Measurements from ENCODE around the gene PTPN5. TPM values are rescaled to one million over a fixed set of nuclear protein-coding genes. Genes with fewer than 3 reads are reported as not detected.

Gene PTPN5
- total RNA-seq, 3 donors from 2014 or later, result 0.59 to 2.2 (median 1.3) TPM

DNA sequence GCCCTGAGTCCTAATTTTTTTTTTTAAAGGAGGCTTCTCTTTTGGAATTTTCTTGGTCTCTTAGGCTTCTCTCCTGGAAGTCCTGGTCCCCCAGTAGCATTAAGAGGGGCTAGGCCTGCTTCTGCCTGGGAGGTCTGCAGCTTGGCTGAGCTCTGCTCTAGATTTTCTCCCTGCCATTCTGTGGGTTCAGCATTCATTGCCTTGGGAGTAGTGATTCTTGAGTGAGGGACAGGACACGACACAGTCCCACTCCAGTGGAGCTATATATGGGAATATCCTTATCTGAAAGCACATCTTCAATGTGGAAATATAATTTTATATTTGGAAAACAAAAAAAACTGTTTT lies 69.3 kb downstream of the PTPN5 start:
- no peak for TF ChIP-seq POLR2AphosphoS5 (IDR thresholded peaks at IDR 0.05)
- TF ChIP-seq, protein P1, sequence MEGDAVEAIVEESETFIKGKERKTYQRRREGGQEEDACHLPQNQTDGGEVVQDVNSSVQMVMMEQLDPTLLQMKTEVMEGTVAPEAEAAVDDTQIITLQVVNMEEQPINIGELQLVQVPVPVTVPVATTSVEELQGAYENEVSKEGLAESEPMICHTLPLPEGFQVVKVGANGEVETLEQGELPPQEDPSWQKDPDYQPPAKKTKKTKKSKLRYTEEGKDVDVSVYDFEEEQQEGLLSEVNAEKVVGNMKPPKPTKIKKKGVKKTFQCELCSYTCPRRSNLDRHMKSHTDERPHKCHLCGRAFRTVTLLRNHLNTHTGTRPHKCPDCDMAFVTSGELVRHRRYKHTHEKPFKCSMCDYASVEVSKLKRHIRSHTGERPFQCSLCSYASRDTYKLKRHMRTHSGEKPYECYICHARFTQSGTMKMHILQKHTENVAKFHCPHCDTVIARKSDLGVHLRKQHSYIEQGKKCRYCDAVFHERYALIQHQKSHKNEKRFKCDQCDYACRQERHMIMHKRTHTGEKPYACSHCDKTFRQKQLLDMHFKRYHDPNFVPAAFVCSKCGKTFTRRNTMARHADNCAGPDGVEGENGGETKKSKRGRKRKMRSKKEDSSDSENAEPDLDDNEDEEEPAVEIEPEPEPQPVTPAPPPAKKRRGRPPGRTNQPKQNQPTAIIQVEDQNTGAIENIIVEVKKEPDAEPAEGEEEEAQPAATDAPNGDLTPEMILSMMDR (IDR thresholded peaks at IDR 0.05), result no peak
- no peak for TF ChIP-seq POLR2A (IDR thresholded peaks at IDR 0.05)
- Histone ChIP-seq H3K27ac (peak overlapping the region in 1 of 2 donors; percentile 71), H3K4me3 (peak overlapping the region in 2 of 3 donors; percentile 69), H3K9me3 (no peaks in the 10 kb centered on the region), H3K36me3 (no peaks in the 10 kb centered on the region), H3K4me1 (no peaks in the 10 kb centered on the region), H3K27me3 (no peaks in the 10 kb centered on the region)
- intact Hi-C loops (cut with DNase I; ENCODE audit: low total_unique reads), result no loop called here
- no peak for DNase-seq (ENCODE audit: low spot score in 2 of 2)

GRCh38 chr11:18721561-18722292 lies 69.9 kb downstream of the PTPN5 start:
- intact Hi-C loops (cut with DNase I; ENCODE audit: low total_unique reads), result no loop called here
- H3K27ac ChIP-seq, result peak overlapping the region; percentile 71 to 85
- DNase-seq (ENCODE audit: low spot score in 2 of 2), result no peak
- no peaks in the 10 kb centered on the region for H3K4me1 ChIP-seq
- TF ChIP-seq POLR2A (IDR thresholded peaks at IDR 0.05) (no peak), POLR2AphosphoS5 (IDR thresholded peaks at IDR 0.05) (no peak)
- TF ChIP-seq, protein P1 (IDR thresholded peaks at IDR 0.05), result peak; percentile 54 to 70 (median 57)
- peak overlapping the region; percentile 49 to 69 (median 69) for H3K4me3 ChIP-seq
- H3K36me3 ChIP-seq, result no peaks in the 10 kb centered on the region
- H3K27me3 ChIP-seq, result no peaks in the 10 kb centered on the region
- H3K9me3 ChIP-seq, result no peaks in the 10 kb centered on the region

- Histone ChIP-seq H3K4me1 (no peaks in the 10 kb centered on the region), H3K36me3 (no peaks in the 10 kb centered on the region), H3K27ac (peak overlapping the region; percentile 71 to 85), H3K4me3 (peak overlapping the region; percentile 49 to 69 (median 69)), H3K27me3 (no peaks in the 10 kb centered on the region), H3K9me3 (no peaks in the 10 kb centered on the region)
- intact Hi-C loops (cut with DNase I; ENCODE audit: low total_unique reads), result no loop called here
- peak; percentile 76 to 78 for DNase-seq (ENCODE audit: low spot score in 2 of 2)
- TF ChIP-seq POLR2A (IDR thresholded peaks at IDR 0.05) (no peak), POLR2AphosphoS5 (IDR thresholded peaks at IDR 0.05) (no peak)
- TF ChIP-seq, protein P1 (IDR thresholded peaks at IDR 0.05), result no peak
Measured at GRCh38 chr11:18720808-18721560, 70.6 kb downstream of the PTPN5 start.

- H3K4me3 ChIP-seq, result peak overlapping the region; percentile 49 to 69 (median 69)
- H3K4me1 ChIP-seq, result no peaks in the 10 kb centered on the region
- H3K27ac ChIP-seq, result peak overlapping the region; percentile 71 to 85
- no peaks in the 10 kb centered on the region for H3K27me3 ChIP-seq
- H3K36me3 ChIP-seq, result no peaks in the 10 kb centered on the region
- DNase-seq (ENCODE audit: low spot score in 2 of 2), result no peak
- no peaks in the 10 kb centered on the region for H3K9me3 ChIP-seq
- no peak for TF ChIP-seq POLR2A (IDR thresholded peaks at IDR 0.05)
- TF ChIP-seq, protein P1 (IDR thresholded peaks at IDR 0.05), result no peak
- TF ChIP-seq POLR2AphosphoS5 (IDR thresholded peaks at IDR 0.05), result no peak
- intact Hi-C loops (cut with DNase I; ENCODE audit: low total_unique reads), result no loop called here
Measured at GRCh38 chr11:18720091-18720807, 71.3 kb downstream of the PTPN5 start.

Data from breast epithelium (tissue), 4 donors.